IMR-90 (cell line): ENCODE data around the gene TCF7L2. TPM values are rescaled to one million over a fixed set of nuclear protein-coding genes. Genes with fewer than 3 reads are reported as not detected.

ENCODE experiments used
- ATAC-seq: fragments of 200-7000 bp; cut with Tn5 transposase; 2 replicates; pipeline ENCODE4 v1.9.1; 2020; ENCODE audit warnings: low read depth, mild to moderate bottlenecking, moderate library complexity
- BruUV-seq: library from RNA; stranded (reverse); fragments of 400-500 nt; replicated peaks from 2 replicates; lab custom pipeline; 2021; lab: Mats Ljungman, UMichigan
- CTCF ChIA-PET: fragments of 300-600 bp; formaldehyde crosslinking; extraction: SDS; loops from one replicate; lab custom pipeline; 2021; ENCODE audit warnings: antibody characterized with exemption; lab: Yijun Ruan, JAX
- POLR2A ChIA-PET: fragments of 300-600 bp; sonication (Branson Sonifier 250); formaldehyde crosslinking; loops from one replicate; lab custom pipeline; 2022; ENCODE audit warnings: antibody characterized with exemption; ENCODE audit not compliant: unreplicated experiment; lab: Charles Lee
- DNase-seq: peaks from one replicate; pipeline ENCODE4 v3.0.0; 2013
- H2AFZ ChIP-seq: replicated peaks from 2 replicates; pipeline ENCODE3; 2013; ENCODE audit warnings: low read length, mild to moderate bottlenecking; ENCODE audit not compliant: poor library complexity
- H2AK5ac ChIP-seq: 2 replicates; pipeline ENCODE4 v1.6.1; 2013; ENCODE audit warnings: low read depth, low read length, inconsistent platforms
- H2AK9ac ChIP-seq: replicated peaks from 2 replicates; pipeline ENCODE3; 2013; ENCODE audit warnings: mild to moderate bottlenecking, low read depth, low read length, moderate library complexity; ENCODE audit not compliant: poor library complexity
- H2BK120ac ChIP-seq: 2 replicates; pipeline ENCODE4 v1.6.1; 2013; ENCODE audit warnings: low read depth, low read length, inconsistent platforms
- H2BK15ac ChIP-seq: 3 replicates; pipeline ENCODE4 v1.6.1; 2013; ENCODE audit warnings: low read depth, low read length, inconsistent platforms
- H2BK20ac ChIP-seq: 2 replicates; pipeline ENCODE4 v1.6.1; 2013; ENCODE audit warnings: low read depth, mild to moderate bottlenecking, inconsistent platforms, low read length, moderate library complexity
- H2BK5ac ChIP-seq: 2 replicates; pipeline ENCODE4 v1.6.1; 2013; ENCODE audit warnings: mild to moderate bottlenecking, low read depth, low read length, inconsistent platforms; ENCODE audit not compliant: poor library complexity, severe bottlenecking
- H3K14ac ChIP-seq: replicated peaks from 2 replicates; pipeline ENCODE4 v1.6.1; 2013; ENCODE audit warnings: low read depth, low read length, inconsistent platforms
- H3K18ac ChIP-seq: 2 replicates; pipeline ENCODE4 v1.6.1; 2013; ENCODE audit warnings: low read depth, low read length, control low read depth
- H3K23ac ChIP-seq: 2 replicates; pipeline ENCODE4 v1.6.1; 2013; ENCODE audit warnings: low read depth, low read length, inconsistent platforms
- H3K27ac ChIP-seq: 2 replicates; pipeline ENCODE4 v1.5.1; 2013; ENCODE audit warnings: mild to moderate bottlenecking, control low read depth, low read length; ENCODE audit not compliant: insufficient read depth
- H3K27me3 ChIP-seq: 2 replicates; pipeline ENCODE4 v1.6.1; 2013; ENCODE audit warnings: low read length; ENCODE audit not compliant: control insufficient read depth, insufficient read depth
- H3K36me3 ChIP-seq: 2 replicates; pipeline ENCODE4 v1.6.1; 2013; ENCODE audit warnings: low read length, mixed read lengths; ENCODE audit not compliant: control insufficient read depth, insufficient read depth
- H3K4ac ChIP-seq: 2 replicates; pipeline ENCODE4 v1.6.1; 2013; ENCODE audit warnings: low read depth, low read length, inconsistent platforms
- H3K4me1 ChIP-seq: 2 replicates; pipeline ENCODE4 v1.6.1; 2013; ENCODE audit warnings: low read length, mixed read lengths; ENCODE audit not compliant: control insufficient read depth, insufficient read depth
- H3K4me2 ChIP-seq: 2 replicates; pipeline ENCODE4 v1.6.1; 2013; ENCODE audit warnings: low read depth, mild to moderate bottlenecking, control low read depth, low read length, moderate library complexity
- H3K4me3 ChIP-seq: 2 replicates; pipeline ENCODE4 v1.5.1; 2013; ENCODE audit warnings: low read depth, mild to moderate bottlenecking, control low read depth, low read length, moderate library complexity; ENCODE audit not compliant: insufficient read depth
- H3K56ac ChIP-seq: 2 replicates; pipeline ENCODE4 v1.6.1; 2013; ENCODE audit warnings: low read length, inconsistent platforms; ENCODE audit not compliant: insufficient read depth; ENCODE audit errors: extremely low read depth
- H3K79me1 ChIP-seq, 2 experiments: 2 replicates each; pipeline ENCODE4 v1.6.1; 2013; ENCODE audit warnings: low read length in 2 of 2, inconsistent platforms in 1 of 2, low read depth in 1 of 2
- H3K9ac ChIP-seq: 2 replicates; pipeline ENCODE4 v1.6.1; 2013; ENCODE audit warnings: low read depth, low read length, control low read depth
- H3K9me1 ChIP-seq: 2 replicates; pipeline ENCODE4 v1.6.1; 2013; ENCODE audit warnings: low read length, inconsistent platforms; ENCODE audit not compliant: insufficient read depth
- H3K9me3 ChIP-seq: 2 replicates; pipeline ENCODE4 v1.6.1; 2013; ENCODE audit warnings: low read length; ENCODE audit not compliant: control insufficient read depth, insufficient read depth
- H4K20me1 ChIP-seq: 2 replicates; pipeline ENCODE4 v1.6.1; 2013; ENCODE audit warnings: low read length, inconsistent platforms; ENCODE audit not compliant: insufficient read depth
- H4K5ac ChIP-seq: 2 replicates; pipeline ENCODE4 v1.6.1; 2013; ENCODE audit warnings: mild to moderate bottlenecking, low read depth, low read length, control low read depth
- H4K8ac ChIP-seq, 2 experiments: 2 replicates each; pipeline ENCODE4 v1.6.1; 2013; ENCODE audit warnings: low read depth in 2 of 2, low read length in 2 of 2, control low read depth in 1 of 2, inconsistent platforms in 1 of 2
- H4K91ac ChIP-seq: 2 replicates; pipeline ENCODE4 v1.6.1; 2013; ENCODE audit warnings: low read depth, low read length, inconsistent platforms; ENCODE audit not compliant: insufficient read depth
- BHLHE40 ChIP-seq: fragments of 150-350 bp; IDR thresholded peaks from 2 replicates; pipeline ENCODE4 v1.6.1; 2016; ENCODE audit warnings: mild to moderate bottlenecking, low read depth, low read length
- CEBPB ChIP-seq: IDR thresholded peaks from 2 replicates; pipeline ENCODE4 v1.6.1; 2012; ENCODE audit warnings: low read depth, low read length, improper control_type of control experiment
- CHD1 ChIP-seq: IDR thresholded peaks from 2 replicates; pipeline ENCODE4 v1.6.1; 2012; ENCODE audit warnings: low read depth, low read length, improper control_type of control experiment
- FOS ChIP-seq: fragments of 150-350 bp; IDR thresholded peaks from 2 replicates; pipeline ENCODE4 v1.6.1; 2016; ENCODE audit warnings: low read depth, low read length
- MAFK ChIP-seq: IDR thresholded peaks from 2 replicates; pipeline ENCODE4 v1.6.1; 2012; ENCODE audit warnings: low read depth, low read length, improper control_type of control experiment
- MAZ ChIP-seq: IDR thresholded peaks from 2 replicates; pipeline ENCODE4 v1.6.1; 2012; ENCODE audit warnings: low read depth, mild to moderate bottlenecking, low read length, improper control_type of control experiment, moderate library complexity, borderline replicate concordance
- MXI1 ChIP-seq: IDR thresholded peaks from 2 replicates; pipeline ENCODE4 v1.6.1; 2012; ENCODE audit warnings: low read depth, mild to moderate bottlenecking, low read length, moderate library complexity, borderline replicate concordance
- NFE2L2 ChIP-seq: fragments of 150-350 bp; IDR thresholded peaks from 2 replicates; pipeline ENCODE4 v1.6.1; 2016; ENCODE audit warnings: low read depth, mild to moderate bottlenecking, low read length
- POLR2A ChIP-seq: IDR thresholded peaks from 2 replicates; pipeline ENCODE4 v1.6.1; 2012; ENCODE audit warnings: mild to moderate bottlenecking, low read depth, low read length
- RAD21 ChIP-seq: IDR thresholded peaks from 2 replicates; pipeline ENCODE4 v1.6.1; 2012; ENCODE audit warnings: low read length, improper control_type of control experiment
- RFX5 ChIP-seq: IDR thresholded peaks from 2 replicates; pipeline ENCODE4 v1.8.0; 2012; ENCODE audit warnings: low read depth, mild to moderate bottlenecking, low read length, moderate library complexity
- SMC3 ChIP-seq: fragments of 150-350 bp; IDR thresholded peaks from 2 replicates; pipeline ENCODE4 v1.6.1; 2016; ENCODE audit warnings: low read depth, mild to moderate bottlenecking, antibody characterized with exemption, low read length, moderate library complexity
- WGBS, 2 experiments: methylation state at CpG; one replicate each; pipeline versions ENCODE4 v1.1.5 to v1.1.7; 2013; ENCODE audit warnings: missing lambda C conversion rate in 2 of 2; ENCODE audit not compliant: insufficient read length in 1 of 2; ENCODE audit errors: extremely low coverage in 2 of 2; 5-methylcytosine and 5-hydroxymethylcytosine counted together
- dilution Hi-C: fragments of 300-500 bp; cut with HindIII; formaldehyde crosslinking; loops from one replicate; pipeline ENCODE4 v1.14.3; 2018; ENCODE audit warnings: low sequenced_read_pairs; ENCODE audit not compliant: unreplicated experiment
- in situ Hi-C: fragments of 300-500 bp; cut with MboI; formaldehyde crosslinking; loops from 3 replicates; pipeline ENCODE4 v1.14.3; 2019; ENCODE audit warnings: low sequenced_read_pairs, inconsistent platforms, mixed read lengths
- intact Hi-C: fragments of 100-400 bp; cut with micrococcal nuclease; formaldehyde crosslinking; loops from 2 replicates; pipeline ENCODE4 v1.10.0; 2022
- polyA plus RNA-seq, 3 experiments: library from polyadenylated mRNA; depleted of rRNA; stranded (reverse); fragments of >200 nt; gene quantifications; 2 replicates each; pipeline ENCODE4 v1.2.3, GENCODE V29; 2012; ENCODE audit warnings: low replicate concordance in 1 of 3
- total RNA-seq: library from RNA; depleted of rRNA; stranded (reverse); fragments of >200 nt; gene quantifications from 2 replicates; pipeline ENCODE4 v1.2.3, GENCODE V29; 2012
- TF ChIP-seq, protein P1 (sequence below): fragments of 150-350 bp; IDR thresholded peaks from 2 replicates; pipeline ENCODE4 v1.6.1; 2017; ENCODE audit warnings: mild to moderate bottlenecking, antibody characterized with exemption, low read length, low read depth
- TF ChIP-seq, protein P2 (sequence below): conservative IDR thresholded peaks from 2 replicates; pipeline ENCODE4 v1.5.1; 2012; ENCODE audit warnings: mild to moderate bottlenecking, low read depth, low read length, improper control_type of control experiment
- TF ChIP-seq, protein P3 (sequence below): fragments of 150-350 bp; IDR thresholded peaks from 2 replicates; pipeline ENCODE4 v1.6.1; 2016; ENCODE audit warnings: low read depth, mild to moderate bottlenecking, low read length, moderate library complexity, borderline replicate concordance

The TCF7L2 gene
- total and polyA plus RNA-seq, 2 of the 4 experiments (the other 2 are of a cell fraction): 1.3 to 12.2 TPM

DNA sequence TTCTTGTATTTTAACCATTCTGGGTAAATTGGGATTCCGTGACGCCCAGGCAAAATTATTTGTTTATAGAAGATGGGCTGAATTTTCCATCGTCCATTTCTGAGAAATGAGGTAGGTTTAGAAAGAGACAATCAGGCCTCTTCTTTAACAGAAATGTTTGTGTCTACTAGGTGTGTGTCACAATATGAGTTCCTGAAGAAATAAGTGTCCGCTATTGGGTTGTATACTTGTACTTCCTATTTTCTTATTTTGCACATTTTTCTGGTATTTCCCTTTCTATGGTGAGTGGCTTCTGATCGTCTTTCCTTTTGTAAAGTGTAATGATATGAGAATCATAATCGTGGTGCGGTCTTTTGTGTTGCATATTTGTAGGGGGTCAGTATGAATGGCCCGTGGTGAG lies 83.9 kb downstream of the TCF7L2 start:
- Histone ChIP-seq H2BK120ac (no peak overlapping the region), H3K36me3 (0 out of 2 replicates have a peak, but pooled peaks cover 2% of the 10 kb centered on the region), H3K4me3 (no peak overlapping the region), H4K91ac (no peak overlapping the region), H3K27ac (no peak overlapping the region), H3K9ac (no peak overlapping the region), H3K79me1 (peaks cover 40 to 52% of the 10 kb centered on the region in 2 experiments), H3K23ac (no peak overlapping the region), H3K9me3 (no peaks in the 10 kb centered on the region), H2AK5ac (no peak overlapping the region), H2AFZ (no peak overlapping the region), H2BK15ac (no peak overlapping the region), H4K8ac (no peak overlapping the region), H4K5ac (no peak overlapping the region), H2BK20ac (no peak overlapping the region), H2AK9ac (no peak overlapping the region), H3K14ac (no peak overlapping the region), H4K20me1 (peaks cover 26% of the 10 kb centered on the region), H3K18ac (no peak overlapping the region), H3K27me3 (no peaks in the 10 kb centered on the region), H3K4me2 (no peak overlapping the region), H3K56ac (no peak overlapping the region), H3K4ac (no peak overlapping the region), H2BK5ac (no peak overlapping the region), H3K9me1 (peaks cover 7% of the 10 kb centered on the region; the same call in 1 of the 2 replicates), H3K4me1 (peaks cover 4% of the 10 kb centered on the region)
- intact Hi-C loops (no loop called here), in situ Hi-C loops (no loop called here), dilution Hi-C loops (no loop called here)
- TF ChIP-seq, protein P1, sequence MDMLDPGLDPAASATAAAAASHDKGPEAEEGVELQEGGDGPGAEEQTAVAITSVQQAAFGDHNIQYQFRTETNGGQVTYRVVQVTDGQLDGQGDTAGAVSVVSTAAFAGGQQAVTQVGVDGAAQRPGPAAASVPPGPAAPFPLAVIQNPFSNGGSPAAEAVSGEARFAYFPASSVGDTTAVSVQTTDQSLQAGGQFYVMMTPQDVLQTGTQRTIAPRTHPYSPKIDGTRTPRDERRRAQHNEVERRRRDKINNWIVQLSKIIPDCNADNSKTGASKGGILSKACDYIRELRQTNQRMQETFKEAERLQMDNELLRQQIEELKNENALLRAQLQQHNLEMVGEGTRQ: no peak
- TF ChIP-seq POLR2A (no peak), NFE2L2 (no peak), RFX5 (no peak), FOS (no peak), RAD21 (no peak), MAZ (no peak), CEBPB (no peak), CHD1 (no peak), SMC3 (no peak), BHLHE40 (no peak), MXI1 (no peak), MAFK (no peak)
- TF ChIP-seq, protein P2, sequence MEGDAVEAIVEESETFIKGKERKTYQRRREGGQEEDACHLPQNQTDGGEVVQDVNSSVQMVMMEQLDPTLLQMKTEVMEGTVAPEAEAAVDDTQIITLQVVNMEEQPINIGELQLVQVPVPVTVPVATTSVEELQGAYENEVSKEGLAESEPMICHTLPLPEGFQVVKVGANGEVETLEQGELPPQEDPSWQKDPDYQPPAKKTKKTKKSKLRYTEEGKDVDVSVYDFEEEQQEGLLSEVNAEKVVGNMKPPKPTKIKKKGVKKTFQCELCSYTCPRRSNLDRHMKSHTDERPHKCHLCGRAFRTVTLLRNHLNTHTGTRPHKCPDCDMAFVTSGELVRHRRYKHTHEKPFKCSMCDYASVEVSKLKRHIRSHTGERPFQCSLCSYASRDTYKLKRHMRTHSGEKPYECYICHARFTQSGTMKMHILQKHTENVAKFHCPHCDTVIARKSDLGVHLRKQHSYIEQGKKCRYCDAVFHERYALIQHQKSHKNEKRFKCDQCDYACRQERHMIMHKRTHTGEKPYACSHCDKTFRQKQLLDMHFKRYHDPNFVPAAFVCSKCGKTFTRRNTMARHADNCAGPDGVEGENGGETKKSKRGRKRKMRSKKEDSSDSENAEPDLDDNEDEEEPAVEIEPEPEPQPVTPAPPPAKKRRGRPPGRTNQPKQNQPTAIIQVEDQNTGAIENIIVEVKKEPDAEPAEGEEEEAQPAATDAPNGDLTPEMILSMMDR: no peak
- TF ChIP-seq, protein P3, sequence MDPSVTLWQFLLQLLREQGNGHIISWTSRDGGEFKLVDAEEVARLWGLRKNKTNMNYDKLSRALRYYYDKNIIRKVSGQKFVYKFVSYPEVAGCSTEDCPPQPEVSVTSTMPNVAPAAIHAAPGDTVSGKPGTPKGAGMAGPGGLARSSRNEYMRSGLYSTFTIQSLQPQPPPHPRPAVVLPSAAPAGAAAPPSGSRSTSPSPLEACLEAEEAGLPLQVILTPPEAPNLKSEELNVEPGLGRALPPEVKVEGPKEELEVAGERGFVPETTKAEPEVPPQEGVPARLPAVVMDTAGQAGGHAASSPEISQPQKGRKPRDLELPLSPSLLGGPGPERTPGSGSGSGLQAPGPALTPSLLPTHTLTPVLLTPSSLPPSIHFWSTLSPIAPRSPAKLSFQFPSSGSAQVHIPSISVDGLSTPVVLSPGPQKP: no peak
- ATAC-seq (no peak), DNase-seq (no peak)
- ChIA-PET CTCF (no interaction called here), POLR2A (no interaction called here)
- no TSS peak for BruUV-seq
- WGBS, 2 experiments: 75% methylated on average over 2 of the region's 8 CpGs; no CpG with 5 or more reads in 1 of the 2 experiments
